ENCODE measurements around the gene NPAS3.

NPAS3 gene

GRCh38 chr14:33134162-33134561 is 195.5 kb downstream of the NPAS3 start:
- no peak for DNase-seq (ENCODE audit: low spot score)
- ChIA-PET CTCF (no interaction called here), POLR2A (ENCODE audit: low non-redundant PET) (no interaction called here)
- H3K27ac ChIP-seq = no peak overlapping the region
- no peak for TF ChIP-seq CTCF (conservative IDR thresholded peaks at IDR 0.05; ENCODE audit: low read depth)

GRCh38 chr14:33134975-33135374 is 196.3 kb downstream of the NPAS3 start:
- ChIA-PET POLR2A (ENCODE audit: low non-redundant PET) (no interaction called here), CTCF (interaction anchor here (0.6 kb wide), 1 partner anchor 206 kb away, joined by 3 read pairs; no protein-coding TSS in a partner anchor)
- TF ChIP-seq CTCF (conservative IDR thresholded peaks at IDR 0.05; ENCODE audit: low read depth) = no peak
- no peak for DNase-seq (ENCODE audit: low spot score)
- H3K27ac ChIP-seq = no peak overlapping the region

GRCh38 chr14:33150666-33151428 is 212.2 kb downstream of the NPAS3 start:
- ChIA-PET POLR2A (ENCODE audit: low non-redundant PET) (no interaction called here), CTCF (interaction anchor here (0.9 kb wide), 1 partner anchor 37 kb away, joined by 4 read pairs; no protein-coding TSS in a partner anchor)
- no peak overlapping the region for H3K27ac ChIP-seq
- no peak for DNase-seq (ENCODE audit: low spot score)
- TF ChIP-seq CTCF (conservative IDR thresholded peaks at IDR 0.05; ENCODE audit: low read depth) = no peak

GRCh38 chr14:33163109-33163508 is 224.4 kb downstream of the NPAS3 start:
- POLR2A ChIA-PET (ENCODE audit: low non-redundant PET) = no interaction called here
- CTCF ChIA-PET = interaction anchor here (0.6 kb wide), 2 partner anchors 14 to 1515 kb away, joined by 4 to 6 read pairs; no protein-coding TSS in a partner anchor
- no peak for DNase-seq (ENCODE audit: low spot score)
- no peak for TF ChIP-seq CTCF (conservative IDR thresholded peaks at IDR 0.05; ENCODE audit: low read depth)
- no peak overlapping the region for H3K27ac ChIP-seq

- ChIA-PET POLR2A (ENCODE audit: low non-redundant PET) (no interaction called here), CTCF (no interaction called here)
- DNase-seq (ENCODE audit: low spot score) = no peak
- TF ChIP-seq CTCF (conservative IDR thresholded peaks at IDR 0.05; ENCODE audit: low read depth) = no peak
- H3K27ac ChIP-seq = no peak overlapping the region
Measured at GRCh38 chr14:33163600-33163999, 224.9 kb downstream of the NPAS3 start.

- CTCF ChIA-PET = no interaction called here
- no peak overlapping the region for H3K27ac ChIP-seq
- no peak for DNase-seq (ENCODE audit: low spot score)
- POLR2A ChIA-PET (ENCODE audit: low non-redundant PET) = no interaction called here
- no peak for TF ChIP-seq CTCF (conservative IDR thresholded peaks at IDR 0.05; ENCODE audit: low read depth)
Measured at GRCh38 chr14:33165144-33165925, 226.7 kb downstream of the NPAS3 start.

Measured in RWPE1 (cell line).